HepG2 (cell line): ENCODE measurements around the gene AKT2. TPM values are rescaled to one million over a fixed set of nuclear protein-coding genes. Genes with fewer than 3 reads are reported as not detected.

Experiments
- ATAC-seq: fragments of 200-7000 bp; cut with Tn5 transposase; 3 replicates; pipeline ENCODE4 v1.9.1; 2020; ENCODE audit warnings: mild to moderate bottlenecking, moderate library complexity
- BruUV-seq: library from RNA; stranded (reverse); fragments of 400-500 nt; replicated peaks from 2 replicates; lab custom pipeline; 2021; lab: Mats Ljungman, UMichigan
- CTCF ChIA-PET: fragments of 300-600 bp; formaldehyde crosslinking; extraction: SDS; loops from one replicate; lab custom pipeline; 2021; ENCODE audit warnings: low total read pairs, inconsistent platforms, low intra/inter-chr PET ratio; lab: Yijun Ruan, JAX
- POLR2A ChIA-PET: fragments of 350-600 bp; sonication (Branson Sonifier 250); formaldehyde crosslinking; loops from one replicate; lab custom pipeline; 2020; ENCODE audit warnings: antibody characterized with exemption, inconsistent platforms; lab: Yijun Ruan, JAX
- DNase-seq: peaks from one replicate; pipeline ENCODE4 v3.0.0-alpha.2; 2015; ENCODE audit warnings: low spot score
- FAIRE-seq: peaks from 3 replicates; lab custom pipeline; 2011; peaks lifted over from hg19 to GRCh38; lab: Jason Lieb, UNC
- H2AFZ ChIP-seq: one replicate; pipeline ENCODE4 v1.6.1; 2011; ENCODE audit warnings: low read length, inconsistent platforms
- H3K27ac ChIP-seq: fragments of 300-600 bp; 3 replicates; pipeline ENCODE4 v1.8.0; 2011; ENCODE audit warnings: mixed run types, mild to moderate bottlenecking, mixed read lengths, low read length, inconsistent platforms; ENCODE audit not compliant: insufficient read depth; ENCODE audit errors: extremely low read length
- H3K27me3 ChIP-seq, 2 experiments: fragments of 200-600 bp in 1 of 2; 2 replicates in 1 of 2; 3 replicates in 1 of 2; pipeline versions ENCODE4 v1.6.0 to v1.8.0; 2011; ENCODE audit warnings: low read length in 2 of 2, mild to moderate bottlenecking in 2 of 2, moderate library complexity in 2 of 2, inconsistent platforms in 1 of 2; ENCODE audit not compliant: insufficient read depth in 2 of 2, control insufficient read depth in 1 of 2
- H3K36me3 ChIP-seq, 2 experiments: fragments of 200-600 bp in 1 of 2; replicated peaks in 1 of 2; 2 replicates in 1 of 2; 3 replicates in 1 of 2; pipeline versions ENCODE4 v1.5.1 to v1.8.0; 2011; ENCODE audit warnings: low read length in 2 of 2, inconsistent platforms in 1 of 2; ENCODE audit not compliant: insufficient read depth in 2 of 2, control insufficient read depth in 1 of 2
- H3K4me1 ChIP-seq: 2 replicates; pipeline ENCODE4 v1.5.1; 2012; ENCODE audit warnings: low read length, inconsistent platforms; ENCODE audit not compliant: insufficient read depth
- H3K4me2 ChIP-seq: 2 replicates; pipeline ENCODE4 v1.6.0; 2011; ENCODE audit warnings: low read depth, low read length, inconsistent platforms
- H3K4me3 ChIP-seq, 3 experiments: fragments of 200-600 bp in 1 of 3; sonication (generic), shearing (Covaris generic) in 1 of 3; replicated peaks in 1 of 3; 2 replicates each; pipeline ENCODE4 v1.5.1; 2011 to 2016; ENCODE audit warnings: low read length in 3 of 3, inconsistent platforms in 2 of 3, low read depth in 2 of 3, mild to moderate bottlenecking in 2 of 3, control low read depth in 1 of 3, mixed read lengths in 1 of 3; ENCODE audit not compliant: insufficient read depth in 1 of 3
- H3K79me2 ChIP-seq: one replicate; pipeline ENCODE4 v1.6.1; 2011; ENCODE audit warnings: low read length, inconsistent platforms; ENCODE audit not compliant: insufficient read depth
- H3K9ac ChIP-seq: 2 replicates; pipeline ENCODE4 v1.6.0; 2011; ENCODE audit warnings: mild to moderate bottlenecking, low read depth, low read length, inconsistent platforms; ENCODE audit not compliant: insufficient read depth
- H3K9me3 ChIP-seq: 2 replicates; pipeline ENCODE4 v1.5.1; 2012; ENCODE audit warnings: mild to moderate bottlenecking, low read length
- H4K20me1 ChIP-seq: 2 replicates; pipeline ENCODE4 v1.6.0; 2011; ENCODE audit warnings: inconsistent platforms, mild to moderate bottlenecking, low read length, moderate library complexity; ENCODE audit not compliant: insufficient read depth
- BCL6 ChIP-seq: IDR thresholded peaks from 2 replicates; pipeline ENCODE4 v1.6.1; 2016; ENCODE audit warnings: missing genetic modification reagents, missing compliant biosample characterization
- BHLHE40 ChIP-seq: IDR thresholded peaks from 2 replicates; pipeline ENCODE4 v1.6.1; 2011; ENCODE audit warnings: low read length, improper control_type of control experiment
- BRCA1 ChIP-seq: sonication (generic); formaldehyde crosslinking; IDR thresholded peaks from 2 replicates; pipeline ENCODE4 v1.4.0; 2020; ENCODE audit warnings: missing genetic modification reagents
- CHD4 ChIP-seq: fragments of 200-600 bp; sonication (generic); IDR thresholded peaks from 2 replicates; pipeline ENCODE4 v1.7.0; 2017; ENCODE audit warnings: mild to moderate bottlenecking, low read length, borderline replicate concordance
- FLYWCH1 ChIP-seq: sonication (generic); formaldehyde crosslinking; IDR thresholded peaks from 2 replicates; pipeline ENCODE4 v1.8.1; 2023; ENCODE audit warnings: mild to moderate bottlenecking, missing genetic modification reagents
- HNF4A ChIP-seq: sonication (generic); formaldehyde crosslinking; IDR thresholded peaks from 2 replicates; pipeline ENCODE4 v1.4.0; 2020; ENCODE audit warnings: missing genetic modification reagents
- RNF219 ChIP-seq: sonication (generic); formaldehyde crosslinking; IDR thresholded peaks from 2 replicates; pipeline ENCODE4 v1.5.0; 2020; ENCODE audit warnings: mild to moderate bottlenecking, missing genetic modification reagents
- TCF12 ChIP-seq, 2 experiments: fragments of 450-650 bp in 1 of 2; sonication (generic) in 1 of 2; formaldehyde crosslinking in 1 of 2; IDR thresholded peaks; 2 replicates each; pipeline versions ENCODE4 v1.6.1 to v1.8.0; 2017 to 2022; ENCODE audit warnings: antibody characterized with exemption in 1 of 2, mild to moderate bottlenecking in 1 of 2, missing genetic modification reagents in 1 of 2, moderate library complexity in 1 of 2
- ZBTB33 ChIP-seq: sonication (generic); formaldehyde crosslinking; IDR thresholded peaks from 2 replicates; pipeline ENCODE4 v1.4.0; 2020; ENCODE audit warnings: missing genetic modification reagents
- ZFAT ChIP-seq: sonication (generic); formaldehyde crosslinking; conservative IDR thresholded peaks from 2 replicates; pipeline ENCODE4 v1.8.1; 2023; ENCODE audit warnings: missing genetic modification reagents, inconsistent platforms
- ZFY ChIP-seq: sonication (generic); formaldehyde crosslinking; IDR thresholded peaks from 2 replicates; pipeline ENCODE4 v1.4.0; 2020; ENCODE audit warnings: missing genetic modification reagents
- ZNF34 ChIP-seq: sonication (generic); formaldehyde crosslinking; IDR thresholded peaks from 2 replicates; pipeline ENCODE4 v1.4.0; 2020; ENCODE audit warnings: mild to moderate bottlenecking, missing genetic modification reagents, borderline replicate concordance
- ZNF382 ChIP-seq: sonication (generic); formaldehyde crosslinking; IDR thresholded peaks from 2 replicates; pipeline ENCODE4 v1.5.0; 2020; ENCODE audit warnings: missing genetic modification reagents, mild to moderate bottlenecking, borderline replicate concordance
- ZNF614 ChIP-seq: IDR thresholded peaks from 2 replicates; pipeline ENCODE4 v1.6.1; 2018; ENCODE audit warnings: missing biosample characterization, missing genetic modification reagents, inconsistent platforms, borderline replicate concordance
- ZNF619 ChIP-seq: sonication (generic); formaldehyde crosslinking; IDR thresholded peaks from 2 replicates; pipeline ENCODE4 v1.4.0; 2020; ENCODE audit warnings: mild to moderate bottlenecking, missing genetic modification reagents
- ZNF639 ChIP-seq: conservative IDR thresholded peaks from 2 replicates; pipeline ENCODE4 v1.6.1; 2018; ENCODE audit warnings: missing genetic modification reagents
- WGBS: methylation state at CpG from one replicate; pipeline ENCODE4 v1.1.6; 2017; ENCODE audit warnings: low lambda C conversion rate; 5-methylcytosine and 5-hydroxymethylcytosine counted together
- in situ Hi-C: cut with HindIII; loops from 2 replicates; pipeline ENCODE4 v1.10.0; 2017; ENCODE audit warnings: low pct_unique_long_range_greater_than_20kb; ENCODE audit not compliant: extremely low pct_ligation_motif_present
- intact Hi-C: fragments of 100-400 bp; cut with micrococcal nuclease; formaldehyde crosslinking; loops from one replicate; pipeline ENCODE4 v1.10.0; 2022; ENCODE audit not compliant: unreplicated experiment
- polyA plus RNA-seq, 8 experiments: library from polyadenylated mRNA; depleted of rRNA in 3 of 8; stranded (reverse) in 7 of 8; unstranded in 1 of 8; fragments of >200 nt; fragmentation: Illumina TruSeq in 4 of 8; extraction: Trizol in 4 of 8; gene quantifications; 2 replicates each; pipeline versions ENCODE4 v1.2.1 to v1.2.3, GENCODE V29; 2011 to 2016; ENCODE audit warnings: low read depth in 4 of 8, missing spikeins in 1 of 8, mixed read lengths in 1 of 8; ENCODE audit not compliant: insufficient read depth in 1 of 8
- total RNA-seq, 5 experiments: library from RNA; depleted of rRNA; stranded (reverse); fragments of >200 nt; fragmentation: Illumina TruSeq; extraction: Trizol; gene quantifications; 2 replicates each; pipeline ENCODE4 v1.2.3, GENCODE V29; 2016; ENCODE audit warnings: low read depth in 1 of 5

AKT2 gene
- total and polyA plus RNA-seq, 2 of the 13 experiments (the other 11 are each of a cell fraction or from before 2014, with no cell fraction given): 82.1 to 173 TPM

- DNase-seq: no peak
- intact Hi-C loops: no loop called here
- CTCF ChIA-PET: no interaction called here
- H3K36me3 ChIP-seq: peaks cover 31 to 42% of the 10 kb centered on the region in 2 experiments; a peak in 4 of 5 replicates
- no peaks in the 10 kb centered on the region for H3K79me2 ChIP-seq
- no peak overlapping the region for H3K27ac ChIP-seq
- H3K4me2 ChIP-seq: no peak overlapping the region
- POLR2A ChIA-PET: no interaction called here
- H3K4me1 ChIP-seq: peaks cover 35% of the 10 kb centered on the region
- TF ChIP-seq ZBTB33 (CRISPR knock-in tag) (no peak), HNF4A (no peak), TCF12 (IDR thresholded peaks at IDR 0.05) (no peak), TCF12 (CRISPR knock-in tag; IDR thresholded peaks at IDR 0.05) (no peak), BCL6 (CRISPR knock-in tag) (no peak), ZNF34 (no peak), RNF219 (no peak), CHD4 (no peak), FLYWCH1 (CRISPR knock-in tag) (no peak), ZNF614 (CRISPR knock-in tag) (no peak), ZNF639 (CRISPR knock-in tag) (no peak), ZFY (CRISPR knock-in tag) (no peak), ZFAT (CRISPR knock-in tag) (no peak), BHLHE40 (no peak), BRCA1 (CRISPR knock-in tag) (no peak), ZNF382 (CRISPR knock-in tag) (no peak), ZNF619 (no peak)
- TF ChIP-seq, all 625 proteins: peak for 0
- no TSS peak for BruUV-seq
- Histone ChIP-seq H3K4me3 (no peak overlapping the region), H3K9me3 (no peaks in the 10 kb centered on the region), H3K27me3 (no peaks in the 10 kb centered on the region), H2AFZ (no peak overlapping the region), H3K9ac (no peak overlapping the region), H4K20me1 (no peaks in the 10 kb centered on the region)
- WGBS: 94% methylated on average over 14 of the region's 22 CpGs
- FAIRE-seq: no peak
- ATAC-seq: no peak
- in situ Hi-C loops: no loop called here
Observed at GRCh38 chr19:40234429-40235237, 50.5 kb downstream of the AKT2 start.
